DMS79 treated with DMSO at 0.1 percent for 48 hours (cell line): ENCODE data around the gene CIPC.
A peak's percentile ranks its signal among the peaks of the same experiment; 100 is the strongest.

Source experiments
- DNase-seq: peaks from one replicate; lab custom pipeline; 2025; lab: John Stamatoyannopoulos, UW

The CIPC gene

DNA sequence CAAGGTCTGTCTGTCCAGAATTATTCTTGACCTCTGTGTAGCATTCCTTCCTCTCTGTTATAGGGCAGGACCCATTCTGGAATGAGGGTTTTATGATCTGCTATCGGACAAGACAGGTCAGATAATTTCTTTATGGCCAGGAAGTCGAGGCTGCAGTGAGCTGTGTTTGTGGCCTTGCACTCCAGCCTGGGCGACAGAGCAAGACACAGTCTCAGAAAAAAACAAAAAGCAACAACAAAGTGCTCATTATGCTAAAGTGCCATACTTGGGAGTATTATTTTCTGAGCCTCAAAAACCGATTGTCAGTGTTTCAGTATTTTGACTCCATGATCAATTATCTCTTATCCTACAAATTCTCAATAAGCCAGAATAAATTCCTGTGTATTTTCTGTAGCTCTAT, 4.1 kb downstream of the CIPC start:
- DNase-seq = no peak

DNA sequence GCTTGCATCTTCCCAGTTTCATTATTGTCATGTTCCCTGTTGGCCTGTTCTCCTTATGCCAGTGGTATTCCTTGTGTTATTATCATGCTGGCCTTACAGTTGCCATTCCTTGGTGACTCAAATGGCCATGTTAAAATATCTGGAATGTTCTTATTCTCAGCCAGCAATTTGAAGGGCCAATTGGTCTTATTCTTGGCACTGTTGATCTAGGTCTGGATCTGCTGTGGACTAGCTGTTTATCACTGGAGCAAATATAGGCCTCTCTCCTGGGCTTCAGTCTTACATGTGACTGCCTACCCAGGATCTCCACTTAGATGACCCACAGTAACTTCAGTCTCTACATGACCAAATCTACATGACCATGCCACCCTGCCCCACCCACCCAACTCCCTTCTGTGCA, 5.4 kb downstream of the CIPC start:
- DNase-seq = no peak

DNA sequence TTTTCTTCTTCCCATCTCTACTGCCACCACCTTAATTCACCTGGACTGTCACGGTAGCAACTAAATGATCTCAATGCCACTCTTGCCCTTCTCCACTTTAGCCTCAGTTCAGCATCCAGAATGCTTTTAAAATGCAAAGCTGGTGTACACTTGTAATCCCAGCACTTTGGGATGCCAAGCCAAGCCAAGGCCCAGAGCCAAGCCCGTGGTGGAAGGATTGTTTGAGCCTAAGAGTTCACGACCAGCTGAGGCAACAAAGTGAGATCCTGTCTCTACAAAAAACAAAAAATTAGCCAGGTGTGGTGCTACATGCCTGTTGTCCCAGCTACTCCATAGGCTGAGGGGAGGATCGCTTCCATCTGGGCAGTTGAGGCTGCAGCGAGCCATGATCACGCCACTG, 5.9 kb downstream of the CIPC start:
- DNase-seq = peak; percentile 73

DNA sequence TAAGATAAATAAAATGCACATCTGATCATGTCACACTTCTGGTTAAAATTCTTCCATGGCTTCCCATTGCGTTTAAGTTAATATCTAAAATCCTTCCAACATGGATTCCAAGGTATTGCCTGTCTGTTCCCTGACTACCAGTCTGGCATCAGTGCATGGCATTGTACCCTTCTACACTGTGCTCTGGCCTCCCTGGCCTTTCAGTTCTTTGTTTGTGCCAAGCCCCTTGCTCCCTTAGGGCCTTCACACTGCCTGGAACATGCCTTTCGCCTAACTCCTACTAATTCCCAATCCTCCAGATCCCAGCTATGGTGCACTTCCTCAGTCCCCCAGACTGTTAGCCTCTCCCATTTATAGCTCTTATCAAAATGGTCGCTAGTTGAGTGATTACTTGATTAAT, 6.3 kb downstream of the CIPC start:
- DNase-seq = no peak

DNA sequence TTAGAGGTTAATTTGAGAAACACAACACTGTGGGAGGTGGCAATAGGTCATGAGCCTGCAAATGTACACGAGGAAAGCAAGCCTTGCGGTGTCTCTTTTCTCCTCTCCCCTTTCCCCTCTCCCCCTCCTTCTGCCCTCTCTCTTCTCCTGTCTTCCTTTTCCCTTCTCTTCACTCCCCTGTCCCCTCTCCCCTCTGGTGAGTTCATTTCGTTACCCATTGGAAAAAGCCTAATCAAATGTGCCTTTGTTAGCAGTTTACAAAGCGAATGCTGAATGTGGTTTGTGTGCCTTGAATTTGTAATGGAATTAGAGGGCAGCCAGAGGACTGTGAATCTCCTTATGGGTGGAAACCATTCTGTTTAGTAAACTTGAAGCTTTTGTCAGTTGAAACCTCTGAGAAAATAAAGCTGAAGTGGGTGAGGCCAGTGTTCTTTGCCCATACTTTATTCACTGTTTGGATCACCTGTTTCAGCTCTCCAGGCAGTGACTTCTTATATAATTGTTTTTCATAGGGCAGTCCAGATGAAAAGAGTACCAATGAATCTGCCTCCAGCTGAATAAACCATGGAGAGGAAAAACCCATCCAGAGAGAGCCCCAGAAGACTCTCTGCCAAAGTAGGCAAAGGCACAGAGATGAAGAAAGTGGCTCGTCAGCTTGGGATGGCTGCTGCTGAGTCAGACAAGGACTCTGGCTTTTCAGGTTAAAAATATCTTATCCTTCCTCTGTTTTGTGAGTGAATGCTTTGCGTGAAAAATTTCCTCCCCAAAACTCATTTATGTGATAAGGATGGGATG, 7.3 kb downstream of the CIPC start:
- DNase-seq = peak; percentile 55

DNA sequence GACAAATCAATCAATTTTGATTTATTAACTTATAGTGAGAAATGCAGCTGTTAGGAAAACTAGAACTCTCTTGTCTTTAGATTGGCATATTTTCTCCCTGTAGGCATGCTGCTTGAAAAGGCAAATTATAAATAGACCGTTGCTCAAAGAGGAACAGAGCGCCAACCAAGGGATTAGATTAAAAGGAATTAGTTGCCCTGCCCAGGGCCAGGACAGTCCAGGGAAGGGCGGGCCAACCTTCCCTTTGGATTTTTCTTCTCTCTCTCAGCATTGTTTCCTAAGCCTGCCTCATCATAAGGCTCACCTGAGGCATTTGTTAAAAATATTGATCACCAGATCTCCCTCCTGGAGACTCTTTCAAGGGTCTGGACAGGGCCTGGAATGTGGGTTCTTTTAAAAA, 8.6 kb downstream of the CIPC start:
- DNase-seq = no peak

DNA sequence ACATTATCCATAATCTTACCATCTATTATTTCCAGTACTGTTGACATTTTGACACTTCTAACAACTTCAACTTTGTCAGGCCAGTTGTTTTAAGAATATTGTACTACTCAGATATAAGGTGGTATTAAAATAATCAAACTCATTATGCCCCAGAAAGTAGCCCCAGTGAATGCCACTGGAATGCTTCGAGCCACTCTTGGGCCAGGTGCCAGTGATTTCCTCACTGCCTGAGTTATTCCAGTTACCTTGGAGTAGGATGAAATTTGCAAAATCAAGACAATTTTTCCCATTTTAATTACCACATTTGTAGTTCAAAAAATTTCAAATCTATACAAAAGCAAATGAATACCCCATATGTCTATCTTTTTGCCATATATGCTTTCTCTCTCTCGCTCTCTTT, 9.2 kb downstream of the CIPC start:
- DNase-seq = no peak

DNA sequence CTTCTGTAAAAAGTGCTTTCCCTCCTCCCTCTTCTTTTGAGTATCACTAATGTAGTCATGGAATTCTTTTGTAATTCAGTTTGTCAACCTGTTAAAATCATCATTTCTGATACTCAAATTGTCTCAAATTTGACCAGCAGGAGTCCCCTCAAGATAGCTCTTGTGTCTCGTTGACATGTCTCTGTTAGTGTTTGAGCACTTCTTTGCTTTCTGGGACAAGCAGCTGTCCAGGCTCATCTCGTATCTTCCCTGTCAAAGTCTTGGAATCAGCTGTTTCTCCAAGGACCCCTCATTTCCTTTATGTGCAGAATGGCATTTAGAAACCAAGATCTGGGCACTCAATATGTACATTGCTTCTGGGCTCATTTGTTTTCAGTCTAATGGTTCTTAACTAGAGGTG, 10.7 kb downstream of the CIPC start:
- DNase-seq = peak; percentile 65

DNA sequence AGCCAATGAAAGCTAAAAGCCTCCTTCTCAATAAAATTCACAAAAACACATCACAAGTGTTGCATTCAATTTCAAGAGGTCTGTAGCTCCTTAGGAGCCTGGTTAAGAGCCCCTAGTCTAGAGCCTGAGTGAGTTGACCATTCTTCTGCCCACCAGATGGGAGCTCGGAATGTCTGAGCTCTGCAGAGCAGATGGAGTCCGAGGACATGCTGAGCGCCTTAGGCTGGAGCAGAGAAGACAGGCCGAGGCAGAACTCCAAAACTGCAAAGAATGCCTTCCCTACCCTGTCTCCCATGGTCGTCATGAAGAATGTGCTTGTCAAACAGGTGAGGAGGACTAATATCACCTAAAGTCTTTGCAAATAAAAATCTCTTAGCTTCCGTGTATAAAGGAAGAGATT, 11.6 kb downstream of the CIPC start:
- peak; percentile 97 for DNase-seq

DNA sequence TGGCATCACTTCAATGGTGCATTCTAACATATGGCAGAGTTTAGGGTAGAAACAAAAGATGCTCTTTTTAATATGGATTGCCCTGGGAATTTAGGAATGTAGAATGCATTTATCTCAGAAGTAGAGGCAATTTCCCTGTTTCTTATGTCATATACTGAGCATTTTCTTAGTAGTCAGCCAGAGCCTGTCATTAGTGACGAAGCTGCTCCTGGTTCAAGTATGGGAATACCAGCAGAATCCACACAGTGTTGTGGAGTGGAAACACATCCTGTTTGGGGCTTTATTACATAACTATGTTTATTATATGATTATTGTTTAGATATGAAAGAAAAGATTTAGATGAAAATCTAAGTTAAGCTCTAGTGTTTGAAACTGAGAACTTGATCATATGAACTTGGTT, 12.2 kb downstream of the CIPC start:
- DNase-seq = peak; percentile 39

DNA sequence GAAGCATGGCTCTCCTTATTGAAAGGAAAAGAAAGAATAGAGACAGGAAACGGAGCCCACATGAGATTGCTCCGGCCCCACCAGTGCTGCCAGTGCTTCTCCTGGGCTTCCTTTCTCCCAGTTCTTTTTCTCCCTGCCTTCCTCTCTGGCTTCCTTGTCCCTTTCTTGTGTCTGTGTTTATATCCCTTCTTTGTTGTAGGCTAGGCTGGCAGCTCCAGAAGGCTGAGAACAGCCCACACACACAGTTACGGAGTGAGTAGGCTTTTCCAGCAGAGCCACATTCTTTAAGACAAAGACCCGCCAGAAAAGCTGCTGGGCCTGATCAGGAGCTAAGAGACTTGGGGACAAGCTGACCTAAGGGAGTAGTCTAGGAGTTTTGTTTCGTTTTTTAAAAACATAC, 13.0 kb downstream of the CIPC start:
- peak; percentile 60 for DNase-seq

DNA sequence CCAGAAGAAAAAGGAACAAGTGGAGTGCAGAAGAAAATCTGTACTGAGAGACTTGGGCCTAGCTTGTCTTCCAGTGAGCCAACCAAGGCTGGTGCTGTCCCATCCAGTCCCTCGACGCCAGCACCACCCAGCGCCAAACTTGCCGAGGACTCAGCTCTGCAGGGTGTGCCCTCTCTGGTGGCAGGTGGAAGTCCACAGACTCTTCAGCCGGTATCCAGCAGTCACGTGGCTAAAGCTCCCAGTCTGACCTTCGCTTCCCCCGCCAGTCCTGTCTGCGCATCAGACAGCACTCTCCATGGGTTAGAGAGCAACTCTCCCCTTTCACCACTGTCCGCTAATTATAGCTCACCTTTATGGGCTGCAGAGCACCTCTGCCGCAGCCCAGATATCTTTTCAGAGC, 15.6 kb downstream of the CIPC start:
- DNase-seq = no peak

DNA sequence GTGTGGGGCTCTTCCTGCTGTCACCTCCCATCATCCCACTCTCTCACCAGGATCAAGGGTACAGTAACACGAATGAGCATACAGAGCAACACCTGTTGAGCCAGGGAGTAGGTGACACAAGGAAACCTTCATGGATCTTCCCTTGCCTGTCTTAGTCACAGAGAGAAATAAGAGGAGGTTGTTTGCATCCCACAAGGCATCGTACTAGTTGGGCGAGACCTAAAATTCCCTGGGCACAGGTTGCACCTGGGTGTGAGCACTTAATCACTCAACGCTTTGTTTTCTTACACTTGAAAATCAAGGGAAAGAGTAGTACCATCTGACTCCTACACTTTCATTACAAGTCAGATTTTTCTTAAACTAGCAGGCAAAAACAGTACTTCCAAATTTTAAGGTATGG, 16.6 kb downstream of the CIPC start:
- no peak for DNase-seq

DNA sequence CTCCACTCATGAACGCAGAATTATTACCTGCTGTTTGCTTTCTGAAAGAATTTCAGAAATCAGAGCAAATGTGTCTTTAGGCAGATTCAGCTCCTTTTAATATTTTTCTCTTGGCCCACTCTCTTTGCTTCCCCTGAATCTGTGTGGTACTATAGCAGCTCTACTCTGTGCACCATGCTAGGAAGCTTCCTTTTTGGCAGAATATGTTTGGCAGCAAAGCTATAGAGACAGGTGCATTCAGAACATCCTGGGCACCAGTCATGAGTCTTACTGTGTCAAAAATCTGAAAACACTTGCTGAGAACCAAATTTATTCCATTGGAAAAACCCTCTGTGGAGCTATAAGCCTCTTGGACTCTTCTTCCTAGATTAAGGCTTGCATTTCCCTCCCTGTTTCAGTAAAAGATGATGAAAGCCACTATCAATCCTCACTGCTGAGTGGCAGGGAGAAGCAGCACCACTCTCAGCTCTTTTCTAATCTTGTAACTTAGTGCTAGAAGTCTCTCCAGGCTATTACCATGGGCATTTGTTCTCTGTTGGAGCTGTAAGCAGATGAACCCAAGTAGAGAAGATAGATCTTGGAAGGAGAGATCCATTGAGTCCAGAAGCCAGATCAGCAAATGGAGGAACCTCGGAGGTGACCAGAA, 18.2 kb downstream of the CIPC start:
- no peak for DNase-seq

DNA sequence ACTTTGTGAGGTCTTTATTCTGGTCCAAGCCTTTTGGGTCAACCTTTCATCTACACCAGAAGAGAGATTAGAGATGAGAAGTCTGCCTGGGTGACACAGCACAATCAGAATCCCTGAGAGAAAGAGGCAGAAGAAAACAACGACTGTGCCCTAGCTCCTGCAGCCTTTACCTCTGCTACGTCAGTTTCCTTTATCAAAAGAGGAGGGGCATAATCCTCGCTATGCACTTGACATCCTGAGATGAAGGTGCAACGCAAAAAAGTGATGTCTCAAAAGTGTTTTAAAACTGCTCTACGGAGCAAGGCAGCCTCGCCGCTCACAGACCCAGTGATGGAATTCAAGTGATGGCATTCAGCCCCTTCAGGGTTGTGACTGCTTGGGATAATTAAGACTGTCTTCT, 21.8 kb downstream of the CIPC start:
- DNase-seq = peak; percentile 30

DNA sequence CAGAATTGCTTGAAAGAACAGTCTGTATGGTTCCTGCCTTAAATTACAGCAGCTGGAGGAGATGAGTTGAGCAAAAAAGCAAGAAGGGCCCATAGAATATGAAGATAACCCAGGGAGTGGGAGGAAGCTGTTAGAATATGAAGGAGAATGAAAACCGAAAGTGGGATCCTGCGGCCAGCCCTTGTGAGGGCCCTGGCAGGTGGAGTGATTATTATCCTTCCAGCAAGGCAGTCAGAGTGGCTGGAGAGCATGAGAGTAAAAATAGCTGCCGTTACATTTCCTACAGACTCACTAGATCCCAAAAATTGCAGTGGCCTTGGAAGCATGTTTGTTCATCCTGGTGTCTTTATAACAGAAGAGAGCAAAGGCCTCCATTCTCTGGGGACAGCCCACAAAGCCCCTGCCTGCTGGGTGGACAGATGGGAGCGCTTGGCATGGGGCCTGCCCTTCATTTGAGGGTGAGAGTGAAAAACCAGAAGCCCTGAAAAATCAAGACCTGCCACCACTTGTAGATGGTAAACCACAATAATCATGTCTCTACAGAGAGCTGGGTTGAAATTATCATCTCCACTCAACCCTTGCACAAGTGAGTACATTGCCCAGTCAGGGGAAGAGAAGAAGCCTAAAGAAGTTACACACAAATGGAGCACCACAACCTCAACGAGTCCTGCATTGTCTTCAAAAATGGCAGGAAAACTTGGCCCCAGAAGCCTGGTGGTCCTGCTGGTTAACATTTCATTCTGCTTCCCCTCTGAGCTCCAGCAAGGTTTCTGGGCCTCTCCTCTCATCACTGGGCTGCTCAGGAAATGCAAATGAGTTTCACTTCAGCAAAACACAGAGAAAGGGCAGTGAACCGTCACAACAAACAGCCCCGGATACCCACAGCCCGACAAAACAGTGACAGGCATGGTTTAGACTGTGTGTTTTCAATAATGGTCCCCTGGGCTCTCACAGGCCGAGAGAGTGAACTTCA, 23.0 kb downstream of the CIPC start:
- peak; percentile 99 for DNase-seq

DNA sequence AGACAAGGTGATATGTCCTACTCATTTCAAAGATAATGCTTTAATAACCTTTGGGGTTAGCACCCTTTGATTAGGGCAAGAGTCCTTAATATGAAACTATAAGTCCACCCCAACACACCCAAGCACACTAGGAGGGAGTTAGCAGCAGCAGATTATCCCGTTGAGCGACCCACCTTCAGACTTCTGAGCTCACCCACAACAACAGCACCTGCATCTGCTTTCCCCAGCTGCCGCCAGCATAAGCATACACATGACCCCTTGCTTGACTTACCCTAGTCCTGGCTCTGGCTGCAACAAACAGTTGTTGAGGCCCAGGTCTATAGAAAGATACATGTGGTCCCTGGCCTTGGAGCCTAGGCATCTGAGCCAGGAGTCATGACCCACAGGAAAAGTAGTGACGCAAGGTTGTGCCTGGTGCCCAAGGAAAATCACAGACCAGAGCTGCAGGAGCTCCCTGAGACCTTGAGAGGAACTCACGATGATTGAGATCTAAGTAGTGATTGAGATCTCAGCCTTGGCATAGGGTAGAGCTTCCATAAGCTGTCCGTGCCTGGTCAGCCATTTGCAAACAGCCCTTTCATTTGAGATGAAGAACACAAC, 24.6 kb downstream of the CIPC start:
- peak; percentile 55 for DNase-seq

DNA sequence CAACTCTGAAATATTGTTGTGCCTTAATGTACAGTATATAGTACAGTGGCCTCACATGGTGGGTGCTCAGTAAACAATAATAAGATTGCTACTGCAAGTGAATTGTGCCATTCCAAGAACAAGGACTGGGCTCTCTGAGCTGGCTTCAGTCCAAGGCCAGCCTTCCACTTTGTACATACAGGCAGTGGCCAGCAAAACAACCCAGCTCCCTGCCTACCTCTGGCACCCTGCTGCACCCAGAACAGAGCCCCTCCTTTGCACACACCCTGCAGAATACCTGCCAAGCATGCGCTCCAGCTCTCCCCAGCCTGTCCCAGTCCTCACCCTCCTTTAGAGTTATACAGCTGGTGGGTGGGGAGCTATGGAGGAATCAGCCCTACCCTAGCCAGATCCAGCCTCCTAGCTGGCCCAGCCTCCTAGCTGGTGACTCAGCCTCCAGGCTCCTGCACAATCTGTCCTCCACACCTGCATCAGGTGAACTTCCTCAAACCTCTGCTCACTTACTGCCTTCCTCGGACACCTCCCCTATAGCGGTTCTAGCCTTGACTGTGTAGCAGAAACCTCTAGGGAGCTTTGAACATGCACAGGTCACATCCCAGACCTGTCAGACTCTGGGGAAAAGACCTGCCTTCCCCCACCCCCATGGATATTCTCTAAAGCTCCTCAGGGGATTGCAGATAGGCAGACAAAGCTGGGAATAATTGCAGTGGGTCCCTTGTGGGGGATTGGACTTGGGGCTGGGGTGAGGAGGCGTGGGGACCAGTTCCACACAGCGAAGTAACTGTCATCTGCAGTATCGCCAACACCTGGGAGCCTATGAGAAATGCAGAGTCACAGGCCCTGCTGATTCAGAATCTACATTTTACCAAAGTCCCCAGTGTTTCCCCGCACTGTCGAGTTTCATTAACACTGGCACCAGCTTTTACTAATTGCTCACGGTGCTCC, 25.6 kb downstream of the CIPC start:
- peak; percentile 92 for DNase-seq

DNA sequence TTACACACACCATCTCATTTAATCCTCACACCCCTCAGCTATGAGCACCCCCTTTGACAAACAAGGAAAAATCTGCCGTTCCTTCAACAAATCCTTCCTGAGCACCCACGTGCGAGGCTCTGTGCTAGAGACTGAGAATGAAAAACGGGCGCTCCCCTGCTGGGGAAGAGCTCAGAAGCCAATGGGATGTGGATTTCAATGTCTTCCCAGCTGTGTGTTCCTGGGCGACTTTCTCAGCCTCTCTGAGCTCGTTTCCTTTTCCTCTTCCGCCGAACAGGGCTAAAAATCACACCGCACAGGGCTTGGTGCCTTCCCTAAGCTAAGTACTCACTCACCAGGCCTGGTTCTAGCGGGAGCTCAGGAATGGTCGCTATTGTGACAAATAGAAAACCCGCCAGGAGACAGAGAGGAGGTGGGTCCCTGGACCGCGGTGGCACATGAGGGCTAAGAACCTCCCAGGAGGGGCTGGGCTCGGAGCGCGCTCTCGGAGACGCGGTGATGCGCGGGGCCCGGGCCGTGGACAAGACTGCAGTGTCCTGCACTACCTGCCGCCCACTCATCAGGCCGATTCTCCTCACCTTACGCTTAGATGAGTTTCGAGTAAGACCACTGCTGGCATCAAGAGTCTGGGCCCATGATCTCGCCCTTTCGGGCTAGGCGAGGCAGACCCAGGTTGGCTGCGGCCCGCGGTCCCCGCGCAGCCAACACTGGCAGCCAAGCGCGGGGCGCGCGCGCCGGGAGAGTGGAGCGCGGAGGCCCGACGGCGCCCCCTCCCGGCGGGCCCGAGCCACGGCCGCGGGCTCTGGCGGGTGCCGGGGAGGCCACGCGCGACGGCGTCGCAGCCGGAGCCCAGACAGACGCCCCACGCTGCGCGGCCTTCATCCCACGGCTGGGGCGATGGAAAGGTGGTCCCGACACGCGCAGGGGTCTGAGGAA, 26.6 kb downstream of the CIPC start:
- DNase-seq = no peak

DNA sequence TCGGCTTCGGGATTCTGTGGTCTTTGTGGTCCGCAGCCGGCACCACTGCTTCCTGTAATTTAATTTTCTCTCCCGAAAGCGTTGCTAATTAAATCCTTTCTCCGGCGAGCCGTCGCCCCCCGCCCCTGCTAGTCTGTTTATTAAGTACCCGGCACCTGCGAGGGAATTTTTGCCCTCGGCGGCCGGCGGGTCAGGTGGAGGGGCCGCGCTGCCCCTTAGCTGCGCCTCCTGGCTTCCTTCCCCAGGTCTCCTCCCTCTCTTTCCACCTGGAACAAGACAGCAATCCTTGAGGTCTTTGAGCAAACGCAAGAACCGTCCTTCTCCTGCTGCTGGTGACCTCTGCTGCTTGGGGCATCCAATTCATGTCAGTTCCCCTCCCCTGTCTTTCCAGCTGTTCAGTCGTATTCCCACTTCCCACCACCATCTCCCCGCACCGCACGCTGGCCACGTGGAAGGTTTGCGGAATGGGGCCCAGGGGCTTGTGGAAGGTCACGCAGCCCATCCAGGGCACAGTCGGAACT, 27.3 kb downstream of the CIPC start:
- DNase-seq = no peak
